Activated T-cell treated with anti-CD3 and anti-CD28 coated beads, Interleukin-2, amount 50 U/mL, for 1 hour (primary cell): ENCODE measurements around the gene SUGCT.

Source experiments
- DNase-seq: peaks from one replicate; pipeline ENCODE4 v3.0.0-alpha.2; 2020

Gene SUGCT

DNA sequence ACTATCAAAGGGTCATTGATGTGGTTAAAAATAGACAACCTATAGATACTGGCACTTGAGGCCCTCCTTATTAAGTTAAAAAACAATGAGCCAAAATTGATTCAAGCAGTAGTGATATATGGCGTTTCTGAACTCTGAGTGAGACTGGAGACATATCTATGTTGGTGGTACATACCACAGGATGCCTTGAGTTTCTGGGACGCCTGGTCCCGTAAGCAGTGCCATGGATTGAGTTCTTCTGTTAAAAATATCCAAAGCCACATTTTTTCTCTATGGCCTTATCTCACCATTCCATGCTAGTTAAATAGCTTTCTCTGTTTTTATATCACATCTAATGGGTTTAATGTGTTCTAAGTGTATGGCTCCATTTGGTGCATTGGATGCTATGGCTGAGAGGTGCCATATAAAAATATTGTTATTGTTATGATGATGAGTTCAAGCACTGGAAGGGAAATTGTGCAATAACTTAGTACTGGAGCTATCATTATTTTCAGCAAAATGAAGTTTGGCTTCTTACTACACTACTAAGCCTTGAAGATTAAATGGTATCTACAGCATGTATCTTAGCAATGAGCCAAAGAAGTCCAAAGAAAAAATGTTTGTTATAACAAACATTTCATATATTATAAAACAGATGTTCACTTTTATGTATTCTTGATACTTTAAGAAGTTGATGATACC lies 713.9 kb downstream of the SUGCT start:
- no peak for DNase-seq

GRCh38 chr7:40850017-40850416 lies 715.2 kb downstream of the SUGCT start:
- no peak for DNase-seq

DNA sequence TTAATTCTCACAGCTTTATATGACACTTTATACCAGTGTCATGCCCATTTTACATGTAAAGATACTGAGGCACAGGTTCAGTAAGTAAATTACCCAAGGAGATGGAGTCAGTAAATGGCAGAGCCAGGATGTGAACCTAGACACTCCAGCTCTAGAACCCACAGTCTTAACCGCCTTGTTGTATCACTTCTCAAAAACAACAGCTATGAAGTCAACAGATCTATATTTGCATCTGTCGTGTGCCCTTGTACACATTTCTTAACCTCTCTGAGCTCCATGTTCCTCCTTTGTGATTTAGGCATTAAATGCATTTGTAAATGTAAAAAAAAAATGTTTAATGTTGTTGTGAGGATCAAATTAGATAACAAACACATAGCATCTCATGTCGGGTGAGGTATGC lies 716.2 kb downstream of the SUGCT start:
- DNase-seq = no peak

DNA sequence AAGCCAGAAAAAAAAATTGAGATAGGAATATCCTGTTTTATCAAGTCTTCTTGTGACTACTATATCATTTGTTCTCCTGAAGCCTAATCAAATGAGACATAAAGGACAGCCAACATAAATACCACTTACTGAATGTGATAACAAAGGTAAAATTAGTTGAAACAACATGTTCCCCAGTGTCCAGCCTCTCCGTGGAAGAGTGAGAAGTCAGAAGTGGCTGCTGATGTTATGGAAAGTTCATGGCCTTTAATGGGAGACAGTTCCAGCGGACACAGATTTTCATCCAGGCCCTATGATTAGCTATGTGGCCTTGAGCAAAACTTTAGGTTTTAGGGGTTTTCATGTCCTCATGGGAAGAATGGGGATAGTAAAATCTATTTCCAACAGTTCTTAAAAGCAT lies 724.3 kb downstream of the SUGCT start:
- DNase-seq = no peak

DNA sequence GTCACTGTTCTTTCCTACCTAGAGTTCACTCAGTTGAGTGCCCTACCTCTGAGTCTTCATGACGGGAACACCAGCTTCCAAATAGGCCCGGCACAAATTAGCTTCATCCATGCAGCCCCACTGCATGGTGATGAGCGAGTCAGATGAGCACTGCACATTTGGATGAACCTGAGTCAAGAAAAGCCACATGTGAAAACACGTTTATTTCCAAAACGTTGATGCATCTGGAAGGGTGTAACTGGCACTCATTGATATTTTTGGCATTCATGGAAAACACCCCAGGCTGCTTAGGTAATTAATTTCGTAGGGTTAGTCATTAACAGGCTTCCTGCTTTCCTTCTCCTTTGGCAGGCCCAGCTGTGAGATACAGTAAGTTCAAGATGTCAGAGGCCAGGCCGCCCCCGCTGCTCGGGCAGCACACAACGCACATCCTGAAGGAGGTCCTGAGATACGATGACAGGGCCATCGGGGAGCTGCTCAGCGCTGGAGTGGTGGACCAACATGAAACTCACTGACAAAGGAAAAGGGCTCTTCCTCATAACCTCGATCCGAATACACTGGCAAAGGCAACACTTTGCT lies 725.2 kb downstream of the SUGCT start:
- no peak for DNase-seq

DNA sequence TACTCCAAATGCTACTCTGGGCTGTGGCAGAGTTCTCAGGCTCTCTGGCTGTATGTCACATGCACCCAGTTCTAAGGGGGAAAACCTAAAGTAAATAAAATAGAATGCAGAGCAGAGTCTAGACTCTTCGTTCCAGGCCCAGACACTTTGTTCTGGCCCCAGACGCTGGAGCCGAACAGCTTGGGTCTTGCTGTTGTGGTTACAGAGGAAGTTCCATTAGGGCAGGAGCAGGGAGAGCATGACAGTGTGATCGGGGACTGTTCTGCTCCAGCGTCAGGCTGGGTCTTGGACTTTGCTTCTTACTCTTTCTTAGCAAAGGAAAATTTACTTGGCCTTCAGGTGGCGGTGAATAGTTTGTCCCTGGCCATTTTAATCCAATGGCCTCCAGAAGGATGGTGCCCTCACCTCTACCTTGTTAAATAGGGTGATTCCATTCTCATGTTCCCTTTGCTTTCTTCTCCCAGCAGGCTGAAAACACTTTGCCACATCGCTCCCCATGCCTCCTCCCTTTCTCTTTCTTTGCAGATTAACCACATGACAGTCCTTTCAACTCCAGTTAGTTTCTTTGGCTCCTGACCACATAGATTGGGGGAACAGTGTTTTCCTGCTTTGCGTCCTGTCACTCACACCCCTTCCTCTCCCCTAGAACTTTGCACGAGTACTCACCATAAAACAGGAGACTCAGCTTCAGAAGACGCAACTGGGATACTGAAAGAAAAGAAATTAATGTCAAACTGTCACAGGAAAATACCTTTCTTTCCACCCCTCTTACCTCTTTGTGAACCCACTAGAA lies 730.8 kb downstream of the SUGCT start:
- no peak for DNase-seq

DNA sequence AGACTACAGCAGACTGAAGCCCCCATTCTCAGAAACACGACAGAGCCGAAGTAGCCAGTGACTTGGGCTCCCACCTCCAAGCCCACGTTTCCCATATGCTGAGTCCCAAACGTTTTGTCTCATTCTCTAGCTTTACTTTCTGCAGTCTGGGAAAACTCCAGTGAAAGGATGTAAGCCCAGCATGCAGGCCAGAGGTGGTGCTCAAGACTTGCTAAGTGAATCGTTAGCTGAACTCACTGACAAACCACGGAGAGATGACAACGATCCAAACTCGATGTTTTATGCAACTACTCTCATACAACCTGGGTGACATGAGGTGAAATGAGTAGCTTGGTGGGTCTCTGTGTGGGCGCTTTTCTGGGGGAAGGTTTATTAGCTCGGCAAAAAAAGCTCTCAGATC lies 731.8 kb downstream of the SUGCT start:
- no peak for DNase-seq

DNA sequence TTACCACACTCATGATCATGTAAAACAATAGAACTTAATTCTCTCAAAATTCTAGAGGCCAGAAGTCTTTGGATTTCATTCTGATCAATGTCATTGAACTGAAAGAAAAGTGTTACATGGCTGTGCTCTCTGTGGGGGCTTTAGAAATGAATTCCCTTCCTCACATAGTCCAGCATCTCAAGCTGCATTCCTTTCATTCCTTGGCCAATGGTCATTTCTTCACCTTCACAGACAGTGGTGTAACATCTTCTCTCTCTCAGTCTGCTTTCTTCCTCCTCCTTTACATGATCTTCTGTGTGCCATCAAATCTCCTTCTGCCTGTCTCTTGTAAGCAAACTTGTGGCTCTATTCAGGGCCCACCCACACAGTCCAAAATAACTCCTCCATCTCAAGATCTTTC lies 735.3 kb downstream of the SUGCT start:
- no peak for DNase-seq

DNA sequence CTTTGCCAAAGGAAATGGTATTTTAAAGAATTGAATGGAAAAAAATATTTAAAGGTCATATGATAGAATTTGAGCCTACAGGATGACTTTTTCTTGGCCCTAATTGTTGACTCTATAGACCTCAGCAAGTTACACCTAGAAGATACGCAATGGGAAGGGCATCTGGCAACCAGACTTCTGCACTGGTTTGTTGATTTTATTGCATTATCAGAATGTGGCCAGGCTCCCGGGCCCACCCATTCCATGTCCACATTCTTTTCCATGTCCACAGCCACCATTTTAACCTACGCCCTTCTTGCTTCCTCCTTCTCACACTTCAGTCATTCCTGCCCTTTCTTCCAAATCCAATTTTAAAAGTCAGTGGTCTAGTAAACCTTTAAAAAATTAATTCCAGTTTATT lies 738.4 kb downstream of the SUGCT start:
- no peak for DNase-seq

DNA sequence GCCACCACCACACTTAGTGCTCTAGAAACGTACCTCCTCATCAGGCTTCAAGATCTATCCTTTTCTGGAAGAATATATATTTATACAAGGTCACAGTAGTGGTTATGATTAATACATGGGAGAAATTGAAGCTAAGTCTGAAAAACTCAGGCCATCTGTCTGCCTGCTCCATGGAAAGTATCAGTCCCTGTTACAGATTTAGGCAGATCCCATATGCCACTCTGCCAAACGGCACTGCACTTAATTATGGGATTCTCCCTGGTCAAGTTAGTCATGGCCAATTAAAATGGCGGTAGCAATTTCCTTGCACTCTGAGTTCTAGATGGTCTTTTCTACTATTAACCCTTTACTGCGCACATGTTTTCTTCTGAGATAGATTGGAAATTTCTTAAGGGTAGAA lies 740.0 kb downstream of the SUGCT start:
- no peak for DNase-seq

GRCh38 chr7:40876601-40877000 lies 741.8 kb downstream of the SUGCT start:
- no peak for DNase-seq

DNA sequence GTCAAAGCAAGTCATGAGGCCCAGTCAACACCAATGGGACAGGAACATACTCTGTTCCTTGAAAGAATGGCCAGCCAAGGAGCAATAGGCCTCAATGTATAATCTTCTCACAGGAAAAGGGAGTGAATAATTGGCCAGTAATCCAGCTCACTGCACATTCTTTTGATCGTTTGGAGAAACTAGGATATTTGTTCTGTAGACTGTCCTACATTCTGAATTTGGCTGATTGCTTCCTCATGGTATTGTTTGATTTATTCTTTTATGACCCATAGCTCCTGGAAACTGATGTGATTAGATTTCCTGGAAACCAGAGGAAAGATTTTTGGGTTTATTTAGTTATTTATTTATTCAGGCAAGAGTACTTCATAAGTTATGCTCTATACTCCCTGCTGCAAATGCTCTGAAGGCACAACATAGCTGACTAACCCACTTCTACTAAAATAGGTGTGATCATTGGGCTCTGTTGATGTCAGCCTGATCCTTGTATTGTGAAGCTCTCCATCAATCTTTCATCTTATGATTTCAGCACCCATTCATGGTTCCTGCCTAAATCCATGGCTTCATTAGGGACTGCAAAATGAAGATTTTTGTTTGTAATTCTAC lies 745.2 kb downstream of the SUGCT start:
- no peak for DNase-seq

- no peak for DNase-seq
These were observed 745.8 kb downstream of the SUGCT start for GRCh38 chr7:40880581-40880980.

DNA sequence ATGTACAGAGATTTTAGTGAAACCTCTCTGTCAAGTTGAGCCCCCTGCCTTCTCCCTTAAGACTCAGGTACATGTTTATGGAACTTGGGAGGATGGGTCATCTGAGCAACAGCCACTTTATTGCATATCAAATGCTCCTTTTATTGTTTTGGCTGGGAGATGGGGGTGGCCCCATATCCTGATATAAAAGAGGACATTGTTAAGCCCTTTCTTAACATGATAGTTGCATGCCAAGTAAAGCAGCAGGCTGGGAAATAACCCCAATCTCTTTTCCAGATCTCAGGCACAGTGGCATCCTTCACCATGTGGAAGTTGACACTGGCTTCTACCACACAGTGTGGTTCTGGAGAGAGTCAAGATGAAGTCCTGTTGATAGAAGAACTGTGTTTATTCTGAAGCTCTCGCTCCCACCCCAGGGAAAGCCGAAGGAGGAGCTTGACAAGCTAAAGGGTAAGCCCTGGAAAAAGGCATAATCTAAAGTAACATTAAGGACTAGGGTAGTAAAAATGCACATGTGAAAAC lies 746.7 kb downstream of the SUGCT start:
- no peak for DNase-seq

- DNase-seq = no peak
These were observed 747.4 kb downstream of the SUGCT start for GRCh38 chr7:40882071-40882658.

- no peak for DNase-seq
These were observed 749.0 kb downstream of the SUGCT start for GRCh38 chr7:40883826-40884225.

DNA sequence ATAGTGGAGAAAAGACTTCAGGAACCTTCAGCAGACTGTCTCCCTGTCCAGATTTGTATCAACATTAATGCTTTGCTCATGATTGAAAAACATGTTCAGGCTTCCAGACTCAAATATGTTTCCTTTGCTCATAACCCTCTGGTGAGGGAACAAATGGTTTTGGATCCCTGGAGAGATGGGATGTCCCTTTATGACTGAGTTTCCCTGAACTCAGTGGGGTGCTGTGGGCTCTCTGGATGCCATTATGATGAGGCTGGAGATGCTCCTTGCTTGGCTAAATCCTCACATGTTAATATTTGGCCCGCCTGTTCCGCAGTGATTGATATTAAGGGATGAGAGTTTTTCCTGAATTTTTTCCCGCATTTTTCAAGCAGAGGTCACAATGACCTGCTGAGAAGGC lies 749.4 kb downstream of the SUGCT start:
- DNase-seq = no peak

- DNase-seq = no peak
These were observed 750.7 kb downstream of the SUGCT start for GRCh38 chr7:40885503-40885902.

GRCh38 chr7:40887099-40887498 lies 752.3 kb downstream of the SUGCT start:
- no peak for DNase-seq

DNA sequence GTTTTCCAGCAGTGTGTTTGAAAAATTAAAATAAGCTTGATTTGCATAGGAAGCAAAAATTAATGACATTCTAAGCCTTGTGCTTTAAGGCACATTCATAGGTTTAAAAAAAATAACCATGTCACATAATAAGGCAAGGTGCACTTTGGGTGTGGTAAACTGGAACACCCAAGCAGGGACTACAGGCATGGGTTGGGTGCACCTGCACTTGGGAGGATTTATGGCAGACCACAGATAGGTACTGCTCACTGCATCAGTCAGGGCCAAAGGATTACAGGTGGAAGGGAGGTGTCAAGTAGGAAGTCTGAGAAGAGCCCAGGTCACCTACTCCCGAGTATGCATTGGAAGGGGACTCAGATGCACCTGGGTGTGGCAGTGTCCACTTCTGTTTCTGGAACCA lies 753.7 kb downstream of the SUGCT start:
- DNase-seq = no peak

- no peak for DNase-seq
These were observed 754.3 kb downstream of the SUGCT start for GRCh38 chr7:40889099-40889498.

DNA sequence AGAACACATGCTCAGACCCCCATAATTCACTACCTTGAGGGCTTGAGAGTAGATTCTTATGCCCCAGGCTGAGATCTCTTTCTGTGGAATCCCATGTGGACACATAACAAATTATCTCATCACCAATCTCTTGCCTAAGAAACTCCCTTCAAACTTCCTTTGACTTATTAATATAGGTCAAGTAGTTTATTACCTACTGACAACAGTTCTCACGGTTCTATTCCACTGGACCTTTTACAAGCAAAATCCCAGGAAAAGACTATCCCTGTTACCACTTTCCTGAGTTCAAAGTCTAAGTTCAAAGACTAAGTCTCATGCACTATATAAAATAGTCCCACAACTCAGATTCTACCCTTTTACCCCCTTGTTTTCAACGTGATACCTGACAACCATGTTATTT lies 754.7 kb downstream of the SUGCT start:
- no peak for DNase-seq

GRCh38 chr7:40890088-40890692 lies 755.4 kb downstream of the SUGCT start:
- no peak for DNase-seq
